NCI-H146 treated with DMSO at 0.1 percent for 48 hours (cell line): ENCODE results near the gene MYRIP.

ENCODE experiments used
- DNase-seq: peaks from one replicate; lab custom pipeline; 2025; ENCODE audit not compliant: unreplicated experiment; lab: John Stamatoyannopoulos, UW

MYRIP gene

DNA sequence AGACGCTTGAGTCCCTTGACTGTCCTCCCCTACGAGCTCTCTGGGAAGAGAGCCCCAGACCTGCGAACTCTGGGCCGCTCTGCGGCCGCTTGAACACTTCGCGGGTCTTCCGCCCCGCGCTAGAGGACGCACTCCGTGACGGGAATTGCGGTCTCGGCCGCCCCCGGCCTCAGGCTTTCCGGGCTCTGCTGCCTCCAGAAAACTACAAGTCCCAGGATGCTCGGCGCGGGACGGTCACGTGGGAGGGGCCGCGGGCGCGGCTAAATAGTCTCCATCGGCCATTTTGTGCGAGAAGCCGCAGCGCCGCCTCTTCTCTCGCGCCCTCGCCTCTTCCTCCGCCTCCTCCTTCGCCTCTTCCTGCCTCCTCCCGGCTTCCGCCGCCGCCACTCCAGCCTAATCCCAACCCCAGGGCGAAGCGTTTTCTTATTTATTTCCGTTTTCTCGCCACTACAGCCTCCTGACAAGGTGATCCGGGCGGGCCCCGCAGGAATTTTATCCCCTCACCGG, 500.1 kb downstream of the MYRIP start, which contains the start of gene EIF1B:
Gene EIF1B (plus strand): TSS at position 290 of the 507 bp plus-strand sequence. CDS start 235 bp downstream, outside the sequence.
- DNase-seq = peak; percentile 85
